ENCODE measurements around the gene PLEKHA6. TPM values are rescaled to one million over a fixed set of nuclear protein-coding genes. Genes with fewer than 3 reads are reported as not detected.

Gene PLEKHA6
- total RNA-seq, 6 experiments from 2014 or later = 16.6 to 31.1 (median 22.1) TPM

- Histone ChIP-seq H3K4me3 (peak overlapping the region in 1 of 3 donors; percentile 16), H3K9me3 (no peaks in the 10 kb centered on the region), H3K36me3 (no peaks in the 10 kb centered on the region), H3K4me1 (peaks cover 0 to 59% (median 28%) of the 10 kb centered on the region in 4 donors), H3K27ac (peak overlapping the region in 2 of 3 donors; percentile 61 to 68), H3K27me3 (no peaks in the 10 kb centered on the region)
- intact Hi-C loops (cut with DNase I) = no loop called here
- ATAC-seq (peak; percentile 91 to 93 (median 92)), DNase-seq (peak in 2 of 3 donors; percentile 43 to 81)
- TF ChIP-seq POLR2A (IDR thresholded peaks at IDR 0.05) (no peak), CTCF (IDR thresholded peaks at IDR 0.05) (no peak)
- 26% methylated on average over 5 of the region's 5 CpGs for WGBS (ENCODE audit: insufficient coverage, low coverage, low lambda C conversion rate, missing lambda C conversion rate)
Observed at GRCh38 chr1:204266504-204267034, 93.2 kb downstream of the PLEKHA6 start.

- Histone ChIP-seq H3K27me3 (no peaks in the 10 kb centered on the region), H3K4me1 (peaks cover 0 to 66% (median 33%) of the 10 kb centered on the region in 4 donors), H3K9me3 (no peaks in the 10 kb centered on the region), H3K36me3 (no peaks in the 10 kb centered on the region), H3K27ac (peak overlapping the region in 2 of 3 donors; percentile 61 to 68), H3K4me3 (no peak overlapping the region)
- ATAC-seq = peak in 1 of 4 donors; percentile 48
- intact Hi-C loops (cut with DNase I) = no loop called here
- TF ChIP-seq CTCF (IDR thresholded peaks at IDR 0.05) (no peak), POLR2A (IDR thresholded peaks at IDR 0.05) (no peak)
- DNase-seq = no peak
- WGBS (ENCODE audit: insufficient coverage, low coverage, low lambda C conversion rate, missing lambda C conversion rate) = 14% methylated on average over 1 of the region's 2 CpGs
Observed at GRCh38 chr1:204265665-204266064, 94.1 kb downstream of the PLEKHA6 start.

GRCh38 chr1:204264805-204265204 is 94.9 kb downstream of the PLEKHA6 start:
- no peak for TF ChIP-seq CTCF (IDR thresholded peaks at IDR 0.05)
- no peak for TF ChIP-seq POLR2A (IDR thresholded peaks at IDR 0.05)
- Histone ChIP-seq H3K27me3 (no peaks in the 10 kb centered on the region), H3K4me3 (no peak overlapping the region), H3K9me3 (no peaks in the 10 kb centered on the region), H3K27ac (no peak overlapping the region), H3K36me3 (peaks cover 0 to 5% (median 0%) of the 10 kb centered on the region in 4 donors), H3K4me1 (peaks cover 0 to 74% (median 36%) of the 10 kb centered on the region in 4 donors)
- WGBS (ENCODE audit: insufficient coverage, low coverage, low lambda C conversion rate, missing lambda C conversion rate) = 77% methylated on average over 5 of the region's 8 CpGs
- intact Hi-C loops (cut with DNase I) = no loop called here
- ATAC-seq (no peak), DNase-seq (no peak)

- no peaks in the 10 kb centered on the region for H3K27me3 ChIP-seq
- H3K36me3 ChIP-seq = peaks cover 0 to 12% (median 2%) of the 10 kb centered on the region in 4 donors
- no peak overlapping the region for H3K4me3 ChIP-seq
- peak overlapping the region in 1 of 3 donors; percentile 29 for H3K27ac ChIP-seq
- peak in 2 of 4 donors; percentile 8 to 23 for ATAC-seq
- H3K9me3 ChIP-seq = no peaks in the 10 kb centered on the region
- peaks cover 0 to 73% (median 35%) of the 10 kb centered on the region in 4 donors for H3K4me1 ChIP-seq
- DNase-seq = peak in 1 of 3 donors; percentile 73
- intact Hi-C loops (cut with DNase I) = no loop called here
- TF ChIP-seq CTCF (IDR thresholded peaks at IDR 0.05) (no peak), POLR2A (IDR thresholded peaks at IDR 0.05) (no peak)
- WGBS (ENCODE audit: insufficient coverage, low coverage, low lambda C conversion rate, missing lambda C conversion rate) = 25% methylated on average over 1 of the region's 13 CpGs
Observed at GRCh38 chr1:204263254-204263910, 96.3 kb downstream of the PLEKHA6 start.

All from right lobe of liver (tissue), 6 donors.